Lung (tissue), 12 donors: ENCODE results near the gene DROSHA. TPM values are rescaled to one million over a fixed set of nuclear protein-coding genes. Genes with fewer than 3 reads are reported as not detected.

Experiments
- ATAC-seq: fragments of 200-7000 bp; cut with Tn5 transposase; one replicate; pipeline ENCODE4 v1.9.1; 2020; ENCODE audit warnings: moderate number of reproducible peaks; ENCODE audit not compliant: insufficient read depth, low FRiP score
- DNase-seq, 3 donors: peaks; one replicate each; pipeline ENCODE4 v3.0.0-alpha.2; 2013 to 2017
- H3K27ac ChIP-seq, 2 donors: one replicate each; pipeline ENCODE4 v1.5.1; 2013; ENCODE audit warnings: mild to moderate bottlenecking in 2 of 2, moderate library complexity in 2 of 2, control low read depth in 1 of 2, inconsistent platforms in 1 of 2, low read depth in 1 of 2, low read length in 1 of 2
- H3K27me3 ChIP-seq, 3 donors: one replicate each; pipeline ENCODE4 v1.5.1; 2013; ENCODE audit warnings: low read length in 2 of 3; ENCODE audit not compliant: control insufficient read depth in 3 of 3, insufficient read depth in 3 of 3
- H3K36me3 ChIP-seq, 4 donors: one replicate each; pipeline ENCODE4 v1.5.1; 2013; ENCODE audit warnings: low read length in 4 of 4, mild to moderate bottlenecking in 1 of 4, moderate library complexity in 1 of 4; ENCODE audit not compliant: control insufficient read depth in 4 of 4, insufficient read depth in 4 of 4
- H3K4me1 ChIP-seq, 5 donors: one replicate each; pipeline ENCODE4 v1.5.1; 2013; ENCODE audit warnings: low read length in 5 of 5, mild to moderate bottlenecking in 2 of 5, moderate library complexity in 1 of 5; ENCODE audit not compliant: control insufficient read depth in 5 of 5, insufficient read depth in 5 of 5
- H3K4me3 ChIP-seq: one replicate; pipeline ENCODE4 v1.5.1; 2013; ENCODE audit warnings: mild to moderate bottlenecking, control low read depth, moderate library complexity
- H3K9ac ChIP-seq, 2 donors: one replicate each; pipeline ENCODE4 v1.5.1; 2013; ENCODE audit warnings: low read length in 2 of 2, control low read depth in 1 of 2; ENCODE audit not compliant: insufficient read depth in 1 of 2
- H3K9me3 ChIP-seq, 4 donors: one replicate each; pipeline ENCODE4 v1.5.1; 2013; ENCODE audit warnings: low read length in 3 of 4, mild to moderate bottlenecking in 1 of 4, moderate library complexity in 1 of 4; ENCODE audit not compliant: control insufficient read depth in 4 of 4, insufficient read depth in 3 of 4
- CTCF ChIP-seq: IDR thresholded peaks from 2 replicates; pipeline ENCODE4 v1.5.1; 2012; ENCODE audit warnings: mild to moderate bottlenecking; ENCODE audit errors: control extremely low read depth, extremely low read depth
- whole genome bisulfite sequencing, 2 donors: extraction: QIAGEN DNeasy Blood & Tissue Kit; methylation state at CpG; one replicate each; pipeline ENCODE4 v1.1.7; 2013; 5-methylcytosine and 5-hydroxymethylcytosine counted together
- polyA plus RNA-seq, 2 donors: library from polyadenylated mRNA; stranded (reverse); fragments of 200-250 nt; gene quantifications; one replicate each; pipeline ENCODE4 v1.2.1, GENCODE V29; 2013
- total RNA-seq, 2 donors: library from RNA; depleted of rRNA in 1 of 2; stranded (reverse); fragments of >200 nt in 1 of 2; gene quantifications; one replicate each; pipeline ENCODE4 v1.2.1, GENCODE V29; 2014 to 2021
- donor health status: control.
- donor health status: control.
- donor health status: Bipolar disorder and iron deficiency.
- donor health status: healthy.
- donor health status: DM: yes; HTN: yes; CAD: no.

DROSHA gene
- total and polyA plus RNA-seq, 4 donors, result 16.2 to 92.0 (median 49.9) TPM

- ATAC-seq (no peak), DNase-seq (no peak)
- WGBS, 2 donors, result 46 to 77% methylated on average over 1 of the region's 1 CpG
- no peaks in the 10 kb centered on the region for H3K9me3 ChIP-seq
- no peaks in the 10 kb centered on the region for H3K27me3 ChIP-seq
- peaks cover 0 to 3% (median 0%) of the 10 kb centered on the region in 5 donors for H3K4me1 ChIP-seq
- peaks cover 7 to 20% (median 17%) of the 10 kb centered on the region in 4 donors for H3K36me3 ChIP-seq
- TF ChIP-seq CTCF, result no peak
- H3K4me3 ChIP-seq, result no peak overlapping the region
- H3K27ac ChIP-seq, result no peak overlapping the region
- no peak overlapping the region for H3K9ac ChIP-seq
Measured at GRCh38 chr5:31469886-31470285, 62.0 kb downstream of the DROSHA start.

- Histone ChIP-seq H3K36me3 (peaks cover 7 to 21% (median 18%) of the 10 kb centered on the region in 4 donors), H3K4me1 (peaks cover 0 to 3% (median 0%) of the 10 kb centered on the region in 5 donors)
- WGBS, 2 donors, result 94 to 98% methylated on average over 2 of the region's 2 CpGs
Measured at GRCh38 chr5:31469466-31469865, 62.4 kb downstream of the DROSHA start.

GRCh38 chr5:31465291-31465690, 66.6 kb downstream of the DROSHA start:
- no peaks in the 10 kb centered on the region for H3K4me1 ChIP-seq
- H3K9me3 ChIP-seq, result no peaks in the 10 kb centered on the region
- TF ChIP-seq CTCF, result no peak
- H3K4me3 ChIP-seq, result no peak overlapping the region
- no peak overlapping the region for H3K9ac ChIP-seq
- no peak overlapping the region for H3K27ac ChIP-seq
- 58 to 68% methylated on average over 1 of the region's 1 CpG for WGBS, 2 donors
- H3K36me3 ChIP-seq, result peaks cover 9 to 43% (median 29%) of the 10 kb centered on the region in 4 donors
- ATAC-seq (no peak), DNase-seq (no peak)
- no peaks in the 10 kb centered on the region for H3K27me3 ChIP-seq

More at GRCh38 chr5:31469466-31469865, 62.4 kb downstream of the DROSHA start:
- DNase-seq, result no peak
- no peak overlapping the region for H3K27ac ChIP-seq
- TF ChIP-seq CTCF, result no peak
- no peaks in the 10 kb centered on the region for H3K27me3 ChIP-seq
- H3K9ac ChIP-seq, result no peak overlapping the region
- H3K4me3 ChIP-seq, result no peak overlapping the region
- H3K9me3 ChIP-seq, result no peaks in the 10 kb centered on the region
- no peak for ATAC-seq

- WGBS, 2 donors, result 94 to 99% methylated on average over 4 of the region's 4 CpGs
Measured at GRCh38 chr5:31464081-31464480, 67.8 kb downstream of the DROSHA start.

More at GRCh38 chr5:31464081-31464480, 67.8 kb downstream of the DROSHA start:
- H3K36me3 ChIP-seq, result peaks cover 9 to 49% (median 33%) of the 10 kb centered on the region in 4 donors
- no peak for DNase-seq
- no peak for ATAC-seq
- H3K9me3 ChIP-seq, result no peaks in the 10 kb centered on the region
- no peaks in the 10 kb centered on the region for H3K4me1 ChIP-seq
- no peak overlapping the region for H3K9ac ChIP-seq
- TF ChIP-seq CTCF, result no peak
- H3K4me3 ChIP-seq, result no peak overlapping the region
- H3K27ac ChIP-seq, result no peak overlapping the region
- no peaks in the 10 kb centered on the region for H3K27me3 ChIP-seq
